Adrenal gland (tissue), 12 donors: ENCODE measurements around the gene SYNE4. TPM values are rescaled to one million over a fixed set of nuclear protein-coding genes. Genes with fewer than 3 reads are reported as not detected.

ENCODE experiments used
- DNase-seq, 7 donors: peaks; one replicate each; pipeline ENCODE4 v3.0.0-alpha.2; 2019 to 2020
- H3K27ac ChIP-seq, 5 donors: fragments of 200-600 bp; sonication (generic) in 4 of 5; 1 replicate in 3 of 5; 2 replicates in 2 of 5; pipeline versions ENCODE4 v1.5.1 to v1.8.0; 2016 to 2020; ENCODE audit warnings: mild to moderate bottlenecking in 1 of 5
- H3K27me3 ChIP-seq: fragments of 200-600 bp; 2 replicates; pipeline ENCODE4 v1.8.0; 2021
- H3K36me3 ChIP-seq, 2 donors: fragments of 200-600 bp; replicated peaks in 1 of 2; 1 replicate in 1 of 2; 2 replicates in 1 of 2; pipeline versions ENCODE4 v1.5.1 to v1.8.0; 2018 to 2022
- H3K4me1 ChIP-seq, 2 donors: fragments of 200-600 bp; replicated peaks in 1 of 2; 1 replicate in 1 of 2; 2 replicates in 1 of 2; pipeline versions ENCODE4 v1.5.1 to v1.8.0; 2018 to 2021
- H3K4me3 ChIP-seq, 4 donors: fragments of 200-600 bp; sonication (generic) in 3 of 4; one replicate each; pipeline ENCODE4 v1.5.1; 2016 to 2018
- H3K9me3 ChIP-seq, 3 donors: fragments of 200-600 bp; sonication (generic) in 1 of 3; replicated peaks in 1 of 3; 1 replicate in 2 of 3; 2 replicates in 1 of 3; pipeline versions ENCODE4 v1.5.1 to v1.8.0; 2016 to 2021
- CTCF ChIP-seq, 6 experiments: fragments of 450-650 bp in 4 of 6; fragments of 200-600 bp in 2 of 6; sonication (generic) in 1 of 6; IDR thresholded peaks; 1 replicate in 5 of 6; 2 replicates in 1 of 6; pipeline versions ENCODE4 v1.5.1 to v1.8.0; 2016 to 2021; ENCODE audit warnings: antibody characterized with exemption in 6 of 6, mild to moderate bottlenecking in 2 of 6, moderate library complexity in 1 of 6
- POLR2A ChIP-seq, 2 donors: fragments of 450-650 bp; IDR thresholded peaks; one replicate each; pipeline ENCODE4 v1.6.1; 2017; ENCODE audit warnings: antibody characterized with exemption in 2 of 2, mild to moderate bottlenecking in 2 of 2, moderate library complexity in 1 of 2
- WGBS, 4 donors: extraction: QIAGEN DNeasy Blood & Tissue Kit in 2 of 4; methylation state at CpG; one replicate each; pipeline versions ENCODE4 v1.1.5 to v1.1.7; 2013 to 2017; 5-methylcytosine and 5-hydroxymethylcytosine counted together
- intact Hi-C, 2 donors: fragments of 100-400 bp; cut with DNase I; formaldehyde crosslinking; loops; one replicate each; pipeline versions ENCODE4 v1.14.1 to v1.15.0; 2022 to 2023
- polyA plus RNA-seq, 3 donors: library from polyadenylated mRNA; stranded (reverse); fragments of 200-250 nt in 2 of 3; fragments of 350-450 nt in 1 of 3; fragmentation: Illumina TruSeq in 1 of 3; extraction: RNeasy Lipid Tissue Mini Kit (QIAGEN cat#74804) in 1 of 3; gene quantifications; one replicate each; pipeline ENCODE4 v1.2.3, GENCODE V29; 2013 to 2014
- total RNA-seq, 9 donors: library from RNA; depleted of rRNA in 4 of 9; stranded (reverse); fragments of >200 nt in 4 of 9; fragments of 120-200 nt in 1 of 9; fragmentation: NEBNext Ultra II Directional in 1 of 9; extraction: Animal tissue kit (Norgen Biotek cat#: 25700) in 1 of 9; gene quantifications; one replicate each; pipeline versions ENCODE4 v1.1.0 to v1.2.4, GENCODE V29; 2013 to 2023
- donor health status: healthy with polysubstance abuse.
- donor health status: Bipolar disorder and iron deficiency.
- donor health status: DM: yes; HTN: yes; CAD: no.
- donor health status: DM: no; HTN: no; CAD: no.
- donor health status: DM: no; HTN: no; CAD: no.
- donor health status: DM: yes; HTN: yes; CAD: no.

SYNE4 gene
- total and polyA plus RNA-seq, 12 donors = 0.14 to 3.0 (median 0.46) TPM; not detected in 3

GRCh38 chr19:35978832-35979365 is 29.7 kb downstream of the SYNE4 start:
- Histone ChIP-seq H3K9me3 (no peaks in the 10 kb centered on the region), H3K36me3 (no peaks in the 10 kb centered on the region), H3K27me3 (no peaks in the 10 kb centered on the region), H3K4me1 (no peaks in the 10 kb centered on the region), H3K27ac (no peak overlapping the region), H3K4me3 (no peak overlapping the region)
- no peak for TF ChIP-seq CTCF (IDR thresholded peaks at IDR 0.05)
- no peak for TF ChIP-seq POLR2A (IDR thresholded peaks at IDR 0.05)
- no peak for DNase-seq
- 44 to 62% (median 53%) methylated on average over 18 to 20 of the region's 20 CpGs for WGBS, 4 donors
- intact Hi-C loops = no loop called here

- DNase-seq = no peak
- Histone ChIP-seq H3K27ac (no peak overlapping the region), H3K4me3 (no peak overlapping the region), H3K27me3 (no peaks in the 10 kb centered on the region), H3K9me3 (no peaks in the 10 kb centered on the region), H3K36me3 (no peaks in the 10 kb centered on the region), H3K4me1 (no peaks in the 10 kb centered on the region)
- intact Hi-C loops = no loop called here
- TF ChIP-seq POLR2A (IDR thresholded peaks at IDR 0.05) (no peak), CTCF (IDR thresholded peaks at IDR 0.05) (no peak)
- 46 to 61% (median 56%) methylated on average over 5 of the region's 5 CpGs for WGBS, 4 donors
These were observed 30.3 kb downstream of the SYNE4 start for GRCh38 chr19:35978271-35978670.

- no peaks in the 10 kb centered on the region for H3K4me1 ChIP-seq
- TF ChIP-seq CTCF (IDR thresholded peaks at IDR 0.05) (no peak), POLR2A (IDR thresholded peaks at IDR 0.05) (no peak)
- no peak for DNase-seq
- WGBS, 4 donors = 49 to 69% (median 55%) methylated on average over 9 to 14 of the region's 14 CpGs
- H3K9me3 ChIP-seq = no peaks in the 10 kb centered on the region
- intact Hi-C loops = no loop called here
- no peak overlapping the region for H3K27ac ChIP-seq
- no peak overlapping the region for H3K4me3 ChIP-seq
- H3K27me3 ChIP-seq = no peaks in the 10 kb centered on the region
- H3K36me3 ChIP-seq = no peaks in the 10 kb centered on the region
These were observed 31.0 kb downstream of the SYNE4 start for GRCh38 chr19:35977446-35978222.

- no peak for TF ChIP-seq CTCF (IDR thresholded peaks at IDR 0.05)
- TF ChIP-seq POLR2A (IDR thresholded peaks at IDR 0.05) = no peak
- H3K36me3 ChIP-seq = no peaks in the 10 kb centered on the region
- no peak for DNase-seq
- no peak overlapping the region for H3K27ac ChIP-seq
- no peaks in the 10 kb centered on the region for H3K9me3 ChIP-seq
- intact Hi-C loops = no loop called here
- no peak overlapping the region for H3K4me3 ChIP-seq
- 30 to 57% (median 38%) methylated on average over 3 to 5 of the region's 5 CpGs for WGBS, 4 donors
- H3K4me1 ChIP-seq = no peaks in the 10 kb centered on the region
- no peaks in the 10 kb centered on the region for H3K27me3 ChIP-seq
These were observed 32.9 kb downstream of the SYNE4 start for GRCh38 chr19:35975608-35976214.
